GM21723 (cell line): ENCODE data around the gene GULP1.
"Not testable (repeated sequence)": the region's sequence is repeated elsewhere in the genome, so short reads cannot be mapped to it uniquely, and the experiment has no call there.

Source experiments
- ATAC-seq: cut with Tn5 transposase; IDR thresholded peaks from one replicate; pipeline ENCODE4 v1.9.1; 2021; ENCODE audit warnings: mild to moderate bottlenecking, moderate library complexity; ENCODE audit not compliant: unreplicated experiment

The GULP1 gene

GRCh38 chr2:188291617-188292347 lies at the start of gene GULP1:
TSS of gene GULP1 (plus strand) at chr2:188291874. CDS start at chr2:188477703, 185,829 bp downstream.
- ATAC-seq, result no peak

GRCh38 chr2:188243381-188243780 lies 48.3 kb upstream of the GULP1 start:
- no peak for ATAC-seq

- ATAC-seq, result no peak
These were observed 47.3 kb upstream of the GULP1 start for GRCh38 chr2:188244383-188244782.

- ATAC-seq, result no peak
These were observed 46.4 kb upstream of the GULP1 start for GRCh38 chr2:188245230-188245629.

- ATAC-seq, result no peak
These were observed 43.2 kb upstream of the GULP1 start for GRCh38 chr2:188248513-188248912.

GRCh38 chr2:188251034-188251433 lies 40.6 kb upstream of the GULP1 start:
- no peak for ATAC-seq

GRCh38 chr2:188256420-188256819 lies 35.3 kb upstream of the GULP1 start:
- no peak for ATAC-seq

- no peak for ATAC-seq
These were observed 26.4 kb upstream of the GULP1 start for GRCh38 chr2:188265315-188265714.

GRCh38 chr2:188267776-188268175 lies 23.9 kb upstream of the GULP1 start:
- ATAC-seq, result no peak

GRCh38 chr2:188269004-188269403 lies 22.7 kb upstream of the GULP1 start:
- ATAC-seq, result no peak

GRCh38 chr2:188272121-188272520 lies 19.6 kb upstream of the GULP1 start:
- no peak for ATAC-seq

GRCh38 chr2:188274274-188274673 lies 17.4 kb upstream of the GULP1 start:
- ATAC-seq, result no peak

- ATAC-seq, result no peak
These were observed 15.4 kb upstream of the GULP1 start for GRCh38 chr2:188276255-188276654.

- no peak for ATAC-seq
These were observed 13.9 kb upstream of the GULP1 start for GRCh38 chr2:188277786-188278185.

- ATAC-seq, result no peak
These were observed 13.1 kb upstream of the GULP1 start for GRCh38 chr2:188278388-188279092.

GRCh38 chr2:188279093-188279445 lies 12.6 kb upstream of the GULP1 start:
- ATAC-seq, result no peak

GRCh38 chr2:188280811-188281222 lies 10.9 kb upstream of the GULP1 start:
- no peak for ATAC-seq

- ATAC-seq, result no peak
These were observed 8.8 kb upstream of the GULP1 start for GRCh38 chr2:188282907-188283306.

- ATAC-seq, result not testable (repeated sequence)
These were observed 7.4 kb upstream of the GULP1 start for GRCh38 chr2:188284251-188284650.

- ATAC-seq, result no peak
These were observed 6.6 kb upstream of the GULP1 start for GRCh38 chr2:188285049-188285448.

- ATAC-seq, result no peak
These were observed 5.9 kb upstream of the GULP1 start for GRCh38 chr2:188285774-188286173.

- no peak for ATAC-seq
These were observed 495 bp upstream of the GULP1 start for GRCh38 chr2:188291142-188291616.
